Stimulated activated CD4-positive, alpha-beta T cell treated with anti-CD3 and anti-CD28 coated beads, Interleukin-4, amount 100 ng/mL, for 48 hours (primary cell): ENCODE results near the gene SZRD1.
A peak's percentile ranks its signal among the peaks of the same experiment; 100 is the strongest.
"Not testable (repeated sequence)": the region's sequence is repeated elsewhere in the genome, so short reads cannot be mapped to it uniquely, and the experiment has no call there.

Experiments
- DNase-seq, 2 donors: peaks; one replicate each; pipeline ENCODE4 v3.0.0-alpha.2; 2020; ENCODE audit warnings: low read depth in 2 of 2

Gene SZRD1

GRCh38 chr1:16366722-16367257, at the start of gene SZRD1:
Gene SZRD1, plus strand, starts transcription at chr1:16367242. Its CDS starts 16 bp downstream, at chr1:16367258.
- DNase-seq: peak; percentile 88 to 92

- DNase-seq: no peak
These were observed 48.5 kb upstream of the SZRD1 start for GRCh38 chr1:16318555-16318954.

- DNase-seq: no peak
These were observed 45.7 kb upstream of the SZRD1 start for GRCh38 chr1:16321176-16321867.

GRCh38 chr1:16324456-16324890, 42.6 kb upstream of the SZRD1 start:
- no peak for DNase-seq

GRCh38 chr1:16326833-16327404, 40.1 kb upstream of the SZRD1 start:
- DNase-seq: no peak

- DNase-seq: no peak
These were observed 32.2 kb upstream of the SZRD1 start for GRCh38 chr1:16334655-16335340.

- no peak for DNase-seq
These were observed 28.1 kb upstream of the SZRD1 start for GRCh38 chr1:16338961-16339360.

GRCh38 chr1:16340673-16341072, 26.4 kb upstream of the SZRD1 start:
- no peak for DNase-seq

GRCh38 chr1:16342331-16343062, 24.5 kb upstream of the SZRD1 start:
- no peak for DNase-seq

GRCh38 chr1:16343276-16343675, 23.8 kb upstream of the SZRD1 start:
- not testable (repeated sequence) for DNase-seq

GRCh38 chr1:16348414-16349182, 18.4 kb upstream of the SZRD1 start:
- no peak for DNase-seq

- DNase-seq: no peak
These were observed 17.1 kb upstream of the SZRD1 start for GRCh38 chr1:16349847-16350406.

GRCh38 chr1:16351456-16351993, 15.5 kb upstream of the SZRD1 start:
- DNase-seq: no peak

GRCh38 chr1:16351994-16352841, 14.8 kb upstream of the SZRD1 start, which contains the start of gene FBXO42:
Gene FBXO42, minus strand, starts transcription at chr1:16352480. Its CDS starts 37,062 bp downstream, at chr1:16315418.
- DNase-seq: peak; percentile 84 to 86

- no peak for DNase-seq
These were observed 14.1 kb upstream of the SZRD1 start for GRCh38 chr1:16352842-16353535.

- DNase-seq: no peak
These were observed 12.4 kb upstream of the SZRD1 start for GRCh38 chr1:16354619-16355018.

GRCh38 chr1:16356867-16357266, 10.2 kb upstream of the SZRD1 start:
- DNase-seq: no peak

- DNase-seq: not testable (repeated sequence)
These were observed 1.9 kb upstream of the SZRD1 start for GRCh38 chr1:16365146-16365498.
